Tibial nerve (tissue), 4 donors: ENCODE measurements around the gene TBC1D8.

Experiments
- CTCF ChIP-seq, 5 experiments: fragments of 200-600 bp in 3 of 5; fragments of 450-650 bp in 2 of 5; sonication (generic) in 3 of 5; IDR thresholded peaks; one replicate each; pipeline ENCODE4 v1.5.1; 2016 to 2019; ENCODE audit warnings: antibody characterized with exemption in 5 of 5, mild to moderate bottlenecking in 3 of 5, moderate library complexity in 2 of 5
- EP300 ChIP-seq, 2 donors: sonication (generic); formaldehyde crosslinking; IDR thresholded peaks; one replicate each; pipeline ENCODE4 v1.6.1; 2017; ENCODE audit warnings: antibody characterized with exemption in 2 of 2, mild to moderate bottlenecking in 1 of 2
- POLR2A ChIP-seq, 2 donors: fragments of 450-650 bp; IDR thresholded peaks; one replicate each; pipeline ENCODE4 v1.6.1; 2017; ENCODE audit warnings: antibody characterized with exemption in 2 of 2, mild to moderate bottlenecking in 2 of 2, moderate library complexity in 2 of 2

GRCh38 chr2:101002562-101003277 lies 148.5 kb downstream of the TBC1D8 start:
- no peak for TF ChIP-seq CTCF (IDR thresholded peaks at IDR 0.05)
- no peak for TF ChIP-seq EP300 (IDR thresholded peaks at IDR 0.05)
- TF ChIP-seq POLR2A (IDR thresholded peaks at IDR 0.05): no peak
